RWPE2 (cell line): ENCODE data around the gene SLC35F3.
A peak's percentile ranks its signal among the peaks of the same experiment; 100 is the strongest.

Experiments
- ATAC-seq: fragments of 200-7000 bp; cut with Tn5 transposase; 3 replicates; pipeline ENCODE4 v1.9.1; 2021; ENCODE audit warnings: low read depth
- DNase-seq: peaks from one replicate; pipeline ENCODE4 v3.0.0-alpha.2; 2020; ENCODE audit warnings: low spot score
- H3K27ac ChIP-seq: fragments of 450-650 bp; 2 replicates; pipeline ENCODE4 v1.5.1; 2017; ENCODE audit warnings: mild to moderate bottlenecking; ENCODE audit not compliant: poor library complexity, severe bottlenecking
- H3K27me3 ChIP-seq: fragments of 250-450 bp; sonication (Bioruptor Pico); 2 replicates; pipeline ENCODE4 v1.5.1; 2021; ENCODE audit warnings: mild to moderate bottlenecking, moderate library complexity; ENCODE audit not compliant: insufficient read depth, poor library complexity, severe bottlenecking
- H3K36me3 ChIP-seq: fragments of 250-450 bp; sonication (Bioruptor Pico); 2 replicates; pipeline ENCODE4 v1.5.1; 2020; ENCODE audit warnings: low read depth, mild to moderate bottlenecking, moderate library complexity
- H3K4me1 ChIP-seq: fragments of 250-450 bp; sonication (Bioruptor Pico); 2 replicates; pipeline ENCODE4 v1.5.1; 2021; ENCODE audit warnings: mild to moderate bottlenecking, moderate library complexity; ENCODE audit not compliant: insufficient read depth, poor library complexity, severe bottlenecking
- H3K4me3 ChIP-seq: fragments of 250-450 bp; sonication (Bioruptor Pico); 2 replicates; pipeline ENCODE4 v1.5.1; 2021; ENCODE audit warnings: mild to moderate bottlenecking, moderate library complexity; ENCODE audit not compliant: severe bottlenecking
- H3K9me3 ChIP-seq: fragments of 250-450 bp; sonication (Bioruptor Pico); 2 replicates; pipeline ENCODE4 v1.5.1; 2021; ENCODE audit warnings: mild to moderate bottlenecking, moderate library complexity; ENCODE audit not compliant: severe bottlenecking
- CTCF ChIP-seq: fragments of 450-650 bp; IDR thresholded peaks from one replicate; pipeline ENCODE4 v1.5.1; 2017; ENCODE audit warnings: mild to moderate bottlenecking, moderate library complexity; ENCODE audit not compliant: poor library complexity, severe bottlenecking

Gene SLC35F3

GRCh38 chr1:234326497-234327366 lies 422.3 kb downstream of the SLC35F3 start:
- DNase-seq, result no peak
- H3K27ac ChIP-seq, result no peak overlapping the region
- no peak overlapping the region for H3K4me3 ChIP-seq
- peak; percentile 55; the same call in 2 of the 3 replicates for ATAC-seq
- peak; percentile 70 for TF ChIP-seq CTCF
- H3K27me3 ChIP-seq, result no peaks in the 10 kb centered on the region
- H3K9me3 ChIP-seq, result no peaks in the 10 kb centered on the region
- no peaks in the 10 kb centered on the region for H3K36me3 ChIP-seq
- no peaks in the 10 kb centered on the region for H3K4me1 ChIP-seq

GRCh38 chr1:234327577-234328164 lies 423.2 kb downstream of the SLC35F3 start:
- no peak overlapping the region for H3K27ac ChIP-seq
- TF ChIP-seq CTCF, result no peak
- no peak for DNase-seq

GRCh38 chr1:234330843-234331215 lies 426.4 kb downstream of the SLC35F3 start:
- H3K36me3 ChIP-seq, result no peaks in the 10 kb centered on the region

More at GRCh38 chr1:234327577-234328164, 423.2 kb downstream of the SLC35F3 start:
- no peaks in the 10 kb centered on the region for H3K4me1 ChIP-seq
- no peak overlapping the region for H3K4me3 ChIP-seq
- no peak for ATAC-seq
- H3K36me3 ChIP-seq, result no peaks in the 10 kb centered on the region
- H3K9me3 ChIP-seq, result no peaks in the 10 kb centered on the region
- no peaks in the 10 kb centered on the region for H3K27me3 ChIP-seq

GRCh38 chr1:234331507-234331906 lies 427.0 kb downstream of the SLC35F3 start:
- Histone ChIP-seq H3K4me1 (no peaks in the 10 kb centered on the region), H3K36me3 (no peaks in the 10 kb centered on the region), H3K27ac (no peak overlapping the region), H3K27me3 (no peaks in the 10 kb centered on the region), H3K4me3 (no peak overlapping the region), H3K9me3 (no peaks in the 10 kb centered on the region)
- DNase-seq, result no peak
- no peak for TF ChIP-seq CTCF
- ATAC-seq, result no peak

More at GRCh38 chr1:234330843-234331215, 426.4 kb downstream of the SLC35F3 start:
- TF ChIP-seq CTCF, result no peak
- no peak for DNase-seq
- Histone ChIP-seq H3K4me3 (no peak overlapping the region), H3K27ac (no peak overlapping the region), H3K9me3 (no peaks in the 10 kb centered on the region), H3K4me1 (no peaks in the 10 kb centered on the region), H3K27me3 (no peaks in the 10 kb centered on the region)
- no peak for ATAC-seq

DNA sequence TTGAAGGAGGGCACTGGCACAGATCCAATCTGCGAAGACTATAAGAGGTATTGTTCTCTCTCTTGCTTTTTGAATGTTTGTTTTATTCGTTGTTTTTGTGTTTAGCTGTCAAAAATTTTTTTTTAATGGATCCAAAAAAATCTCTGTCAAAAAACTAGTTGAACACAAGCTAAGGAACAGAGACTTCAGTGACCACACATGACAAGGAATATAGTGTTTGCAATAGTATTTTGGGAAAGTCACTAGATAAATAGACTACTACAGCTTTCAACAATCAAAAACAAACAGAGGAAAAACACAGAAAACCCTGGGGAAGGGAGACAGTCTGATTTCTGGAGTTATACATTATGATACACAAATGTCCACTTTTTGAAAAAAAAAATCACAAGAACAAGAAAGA lies 431.9 kb downstream of the SLC35F3 start:
- TF ChIP-seq CTCF, result no peak
- no peak for ATAC-seq
- no peak for DNase-seq
- H3K27me3 ChIP-seq, result no peaks in the 10 kb centered on the region
- no peaks in the 10 kb centered on the region for H3K9me3 ChIP-seq
- no peaks in the 10 kb centered on the region for H3K36me3 ChIP-seq
- H3K27ac ChIP-seq, result no peak overlapping the region
- no peaks in the 10 kb centered on the region for H3K4me1 ChIP-seq
- H3K4me3 ChIP-seq, result no peak overlapping the region
